D721Med (cell line): ENCODE results near the gene CLUH.

Source experiments
- DNase-seq: peaks from one replicate; pipeline ENCODE4 v3.0.0; 2011; ENCODE audit warnings: low spot score; ENCODE audit not compliant: insufficient read length
- FAIRE-seq: peaks from 2 replicates; lab custom pipeline; 2011; peaks lifted over from hg19 to GRCh38; lab: Jason Lieb, UNC
- CTCF ChIP-seq: IDR thresholded peaks from 2 replicates; pipeline ENCODE4 v1.5.1; 2012; ENCODE audit warnings: mild to moderate bottlenecking, control low read depth; ENCODE audit not compliant: insufficient read depth; ENCODE audit errors: missing control alignments

Gene CLUH

GRCh38 chr17:2749058-2749783, 37.7 kb upstream of the CLUH start, which contains the start of gene CCDC92B:
Gene CCDC92B (minus strand): TSS chr17:2749652. CDS start chr17:2735145, 14,507 bp downstream.
- DNase-seq = peak; percentile 84

GRCh38 chr17:2745317-2746037, 33.9 kb upstream of the CLUH start:
- FAIRE-seq (no peak), DNase-seq (no peak)
- no peak for TF ChIP-seq CTCF

More at GRCh38 chr17:2749058-2749783, 37.7 kb upstream of the CLUH start, which contains the start of gene CCDC92B:
- no peak for FAIRE-seq
- TF ChIP-seq CTCF = no peak

GRCh38 chr17:2737693-2738092, 26.1 kb upstream of the CLUH start:
- DNase-seq (no peak), FAIRE-seq (no peak)
- no peak for TF ChIP-seq CTCF

GRCh38 chr17:2736956-2737355, 25.4 kb upstream of the CLUH start:
- FAIRE-seq (no peak), DNase-seq (peak; percentile 43)
- no peak for TF ChIP-seq CTCF

GRCh38 chr17:2735896-2736295, 24.3 kb upstream of the CLUH start:
- FAIRE-seq (no peak), DNase-seq (no peak)
- no peak for TF ChIP-seq CTCF

- DNase-seq (no peak), FAIRE-seq (no peak)
- TF ChIP-seq CTCF = no peak
Measured at GRCh38 chr17:2734939-2735338, 23.4 kb upstream of the CLUH start.
